Activated effector memory CD4-positive, alpha-beta T cell treated with Interleukin-2 at 50 U/mL for 16 hours (primary cell): ENCODE measurements around the gene PALM2AKAP2.

Experiments used
- DNase-seq: peaks from one replicate; pipeline ENCODE4 v3.0.0-alpha.2; 2020

PALM2AKAP2 gene

DNA sequence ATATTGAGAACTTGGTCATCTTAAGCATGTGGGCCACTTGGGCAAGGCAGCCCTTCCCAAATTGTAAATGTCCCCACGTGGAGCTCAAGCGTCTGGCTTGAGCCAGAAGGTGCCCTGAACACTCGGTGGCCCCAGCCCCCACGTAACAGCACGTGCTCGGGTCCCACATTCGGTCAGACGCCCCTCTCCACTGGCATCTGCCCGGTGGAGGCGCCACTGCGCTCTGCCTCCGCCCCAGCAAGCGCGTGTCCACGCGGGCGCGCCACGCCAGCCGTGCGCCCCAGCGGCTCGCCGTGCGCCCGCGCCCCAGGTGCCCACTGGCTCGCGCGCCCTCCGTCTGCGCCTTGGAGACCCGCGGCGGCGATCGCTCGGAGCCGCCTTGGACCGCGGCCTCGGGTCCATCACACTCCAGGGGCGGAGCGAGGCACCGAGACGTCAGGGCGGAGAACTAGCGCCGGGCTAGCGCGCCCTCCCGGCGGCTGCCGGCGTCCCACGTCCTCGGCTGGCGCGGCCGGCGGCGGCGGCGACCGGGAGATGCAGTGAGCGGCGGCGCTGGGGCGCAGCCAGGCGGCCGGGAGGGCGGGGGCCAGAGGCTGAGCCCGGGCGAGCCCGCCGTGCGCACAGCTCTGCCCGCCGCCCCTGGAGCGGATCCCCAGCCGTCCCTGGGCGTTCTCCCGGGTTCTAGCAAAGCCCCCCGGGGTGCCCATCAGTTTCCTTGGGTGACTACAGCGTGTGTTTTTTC is at the start of gene PALM2AKAP2:
Gene PALM2AKAP2 (plus strand): TSS at position 488 of the 742 bp plus-strand sequence. CDS start 291 bp downstream, outside the sequence.
- DNase-seq: no peak

DNA sequence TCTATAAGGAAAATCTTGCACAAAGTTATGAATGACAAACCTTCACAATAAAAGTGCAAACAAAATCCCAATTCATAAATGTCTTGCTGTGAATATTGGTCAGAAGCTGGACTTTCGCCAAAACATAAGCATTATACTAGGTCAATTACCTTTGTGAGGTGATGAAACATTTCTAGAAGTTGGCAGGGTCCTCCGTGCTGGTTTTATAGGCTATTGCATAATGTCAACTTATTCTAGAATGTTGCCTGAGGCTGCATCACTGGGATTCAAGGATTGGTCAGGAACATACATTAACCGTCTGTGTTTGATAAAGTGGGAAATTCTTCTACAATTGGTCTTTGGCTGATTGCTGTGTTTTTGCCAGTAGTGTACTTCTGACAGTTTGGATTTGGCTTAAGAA is 49.8 kb upstream of the PALM2AKAP2 start:
- DNase-seq: no peak

DNA sequence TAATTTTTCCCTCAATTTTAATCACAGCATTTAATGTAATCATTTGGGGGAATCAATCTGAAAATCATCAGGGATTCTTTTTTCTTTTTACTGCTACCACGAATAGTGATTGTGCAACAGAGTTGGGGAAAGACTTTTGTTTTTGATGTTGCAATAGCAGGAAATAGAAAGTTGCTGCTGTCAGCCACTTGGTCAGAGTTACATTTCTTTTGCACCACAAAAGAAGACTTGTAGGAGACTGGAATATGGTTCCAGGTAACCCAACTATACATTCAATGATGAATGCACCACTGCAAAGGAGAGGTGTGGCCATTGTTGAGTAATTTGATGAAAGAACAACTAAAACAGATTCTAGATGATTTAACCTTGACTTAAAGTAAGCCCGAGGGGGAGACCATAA is 46.3 kb upstream of the PALM2AKAP2 start:
- no peak for DNase-seq

DNA sequence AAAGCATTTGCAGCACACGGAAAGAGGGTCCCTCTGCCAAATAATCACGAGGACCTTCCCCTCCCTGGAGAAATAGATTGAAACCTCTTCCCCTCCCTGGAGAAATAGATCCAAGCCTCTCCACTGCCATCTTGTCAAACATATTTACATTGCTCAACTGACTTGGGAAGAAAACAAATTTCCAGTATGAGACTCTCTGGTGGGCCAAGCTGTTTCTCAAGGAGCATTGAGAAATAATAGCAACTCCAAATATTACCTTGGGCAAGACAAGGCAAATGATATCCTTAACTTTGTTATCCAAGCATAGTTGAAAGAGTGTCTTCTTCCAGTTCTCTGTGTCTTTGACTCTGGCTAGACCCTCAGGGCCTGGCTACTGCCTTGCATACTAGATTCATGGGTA is 45.2 kb upstream of the PALM2AKAP2 start:
- DNase-seq: no peak

DNA sequence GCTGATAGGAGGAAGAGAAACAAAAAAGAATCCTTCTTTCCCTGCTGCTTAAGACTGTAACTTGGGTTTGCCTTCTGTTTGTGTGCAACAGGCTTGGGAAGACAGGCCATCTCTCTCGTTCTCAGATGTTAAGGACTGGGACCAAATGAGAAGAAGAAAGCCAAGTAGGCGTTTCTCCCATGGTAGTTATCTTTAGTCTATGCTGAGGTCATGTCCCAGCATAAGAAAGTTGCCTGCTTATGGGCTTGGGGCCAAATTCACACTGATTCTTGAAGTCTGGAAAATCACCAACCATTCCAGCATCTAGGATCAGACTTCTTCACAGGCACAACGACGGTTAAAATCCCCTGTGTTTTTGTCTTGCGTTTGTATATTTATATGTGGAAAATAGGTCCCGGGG is 44.2 kb upstream of the PALM2AKAP2 start:
- no peak for DNase-seq

DNA sequence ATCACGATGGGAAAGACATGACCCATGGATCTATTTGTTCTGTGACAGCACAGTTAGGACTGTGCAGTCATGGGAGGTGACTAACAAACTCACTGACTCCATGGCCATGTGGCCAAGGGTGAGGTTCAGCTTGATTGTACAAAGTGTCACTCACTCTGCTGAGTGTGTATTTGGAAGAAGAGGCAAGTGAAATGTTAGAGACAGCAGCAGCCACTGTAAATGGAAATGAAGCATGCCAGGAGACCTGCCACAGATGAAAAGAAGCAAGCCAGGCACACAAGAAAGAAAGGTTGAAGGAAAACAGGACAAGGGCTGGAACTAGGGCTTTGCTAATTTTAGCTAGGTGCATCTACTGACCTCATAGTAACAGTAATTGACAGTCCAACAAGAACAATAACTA is 42.7 kb upstream of the PALM2AKAP2 start:
- DNase-seq: no peak

DNA sequence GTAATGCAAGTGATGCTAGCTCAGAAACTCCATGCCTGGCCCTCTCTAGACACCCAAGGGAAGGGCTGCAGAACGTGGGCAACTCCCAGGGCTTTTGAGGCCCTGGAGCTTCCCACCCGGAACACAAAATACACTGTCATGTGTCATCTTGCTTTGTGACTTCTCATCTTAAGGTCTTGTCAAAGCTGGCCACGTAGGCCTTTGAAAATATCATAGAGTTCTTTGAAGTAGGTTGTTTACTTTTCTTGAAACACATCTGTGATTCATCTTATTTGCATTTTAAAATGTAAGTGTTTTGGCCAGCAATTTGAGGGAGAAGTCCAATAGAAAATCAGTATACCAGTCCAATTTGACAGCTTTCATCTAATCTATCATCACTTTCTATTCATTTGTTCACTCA is 40.2 kb upstream of the PALM2AKAP2 start:
- no peak for DNase-seq

DNA sequence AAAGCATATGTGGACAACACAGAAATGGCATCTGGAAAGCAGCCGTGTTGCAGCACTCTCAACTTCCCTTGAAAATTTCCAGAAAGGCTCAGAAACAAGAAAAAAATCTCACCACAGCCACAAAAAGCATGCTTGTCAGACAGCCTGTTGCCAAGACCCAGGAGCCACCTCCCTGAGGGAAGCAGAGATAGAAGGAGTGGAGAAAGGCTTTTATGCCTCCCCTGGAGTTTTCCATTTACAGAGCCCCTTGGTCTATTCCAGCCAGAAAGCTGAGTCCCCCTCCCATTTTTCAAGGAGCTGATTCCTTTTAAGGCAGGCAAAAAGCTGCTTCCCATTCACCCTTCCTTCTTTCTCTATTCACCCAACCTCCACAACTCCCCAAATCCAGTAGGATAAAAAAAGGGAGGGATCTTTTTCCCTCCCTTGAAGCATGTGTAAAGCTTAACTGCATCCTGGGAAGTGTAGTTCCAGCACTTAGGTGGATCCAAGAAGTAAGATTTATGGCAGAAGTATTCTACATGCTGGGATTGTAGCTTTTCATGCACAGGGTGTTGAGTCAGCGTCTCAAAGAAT is 37.1 kb upstream of the PALM2AKAP2 start:
- DNase-seq: no peak

DNA sequence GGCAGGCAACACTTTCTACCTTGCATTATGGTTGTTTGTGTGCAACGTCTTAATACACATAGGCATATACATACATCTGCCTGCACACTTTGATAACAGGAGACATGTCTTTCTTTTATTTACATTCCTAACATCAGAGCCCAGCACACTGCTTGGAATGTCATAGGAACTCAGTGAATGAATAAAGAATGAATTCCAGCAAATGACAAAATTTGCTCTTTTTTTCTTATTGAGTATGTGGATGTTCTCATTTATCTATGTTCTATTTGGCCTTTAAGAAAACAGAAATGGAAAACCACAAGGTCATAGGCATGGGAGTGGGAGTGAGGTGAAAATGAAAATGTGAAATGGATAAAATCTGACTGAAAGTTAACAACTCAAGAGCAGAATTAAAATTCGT is 36.3 kb upstream of the PALM2AKAP2 start:
- no peak for DNase-seq

DNA sequence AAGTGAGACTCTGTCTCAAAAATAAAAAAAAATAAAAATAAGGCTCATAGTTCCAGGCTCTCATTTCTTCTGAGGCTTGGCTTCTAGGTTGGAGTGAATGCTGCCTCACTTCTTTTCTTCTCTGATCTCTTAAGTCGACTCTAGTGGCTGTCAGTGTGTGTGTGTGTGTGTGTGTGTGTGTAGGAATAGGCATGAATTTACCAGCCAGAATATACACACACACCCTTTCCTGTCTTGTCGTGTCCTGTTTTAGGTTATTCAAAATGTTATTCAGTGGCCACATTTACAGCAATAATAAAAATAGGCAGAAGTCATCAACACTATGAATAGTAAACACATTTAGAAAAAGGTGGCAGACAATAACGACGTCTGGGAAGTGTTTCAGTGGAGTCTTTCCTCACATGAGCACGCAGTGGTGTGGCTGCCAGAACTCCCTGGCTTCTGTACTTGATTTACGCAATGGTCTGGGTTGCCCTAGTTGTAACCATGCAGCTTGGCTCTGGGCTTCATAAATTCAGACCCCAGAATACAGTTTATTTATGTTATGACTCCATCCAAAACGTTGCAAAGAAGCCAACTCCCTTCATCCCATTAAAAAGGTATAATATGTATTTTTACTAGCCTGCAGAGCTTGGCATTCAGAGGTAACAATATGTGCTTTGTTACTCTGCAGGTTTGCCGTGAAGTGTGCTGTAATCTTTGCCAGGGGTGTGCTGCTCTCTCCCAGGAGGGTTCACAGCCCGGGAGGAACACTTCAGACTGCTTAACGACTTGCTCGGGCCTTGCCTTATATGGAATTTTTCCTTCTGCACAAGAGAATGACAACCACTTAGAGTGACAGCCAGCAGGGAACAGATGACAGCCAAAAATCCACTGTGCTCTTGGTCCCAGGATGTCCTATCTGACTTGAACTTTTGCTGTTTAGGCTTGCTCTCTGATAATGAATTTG is 34.4 kb upstream of the PALM2AKAP2 start:
- DNase-seq: no peak

DNA sequence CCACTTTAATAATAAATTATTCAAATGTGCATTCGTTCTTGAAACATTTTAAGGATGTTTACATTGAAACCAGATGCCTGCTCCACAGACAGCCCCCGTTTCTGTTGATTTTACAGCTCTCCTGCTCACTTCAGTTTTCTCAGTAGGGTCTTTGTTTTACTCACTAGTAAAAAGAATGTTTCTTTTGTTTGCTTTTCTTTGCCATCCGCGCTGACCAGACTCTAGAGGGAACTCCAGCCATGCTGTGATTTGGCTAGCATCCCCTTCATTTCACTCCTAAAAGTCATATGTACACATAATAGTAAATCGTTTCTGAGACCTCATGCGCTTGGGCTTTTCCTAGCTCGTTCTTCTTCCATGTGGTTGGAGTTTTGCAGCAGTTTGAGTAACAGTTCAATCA is 28.7 kb upstream of the PALM2AKAP2 start:
- no peak for DNase-seq

DNA sequence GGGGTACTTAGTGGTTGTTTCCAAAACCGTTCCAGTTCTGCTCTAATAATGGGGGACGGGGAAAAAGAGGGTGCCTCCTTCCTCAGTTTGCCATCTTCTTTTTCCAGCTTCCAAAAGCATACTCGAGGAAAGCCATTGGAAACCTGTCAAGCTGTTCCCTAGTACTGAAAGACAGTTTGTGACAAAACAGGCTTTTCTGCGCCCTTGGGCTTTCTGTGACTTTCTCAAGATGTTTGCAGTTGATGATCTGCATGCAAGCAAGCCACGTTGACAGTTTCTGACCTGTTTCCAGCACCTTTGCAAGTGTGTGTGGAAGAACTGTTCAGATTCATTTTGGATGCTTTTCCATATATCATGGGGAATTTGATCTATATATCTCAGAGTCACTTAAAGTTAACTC is 26.7 kb upstream of the PALM2AKAP2 start:
- no peak for DNase-seq

DNA sequence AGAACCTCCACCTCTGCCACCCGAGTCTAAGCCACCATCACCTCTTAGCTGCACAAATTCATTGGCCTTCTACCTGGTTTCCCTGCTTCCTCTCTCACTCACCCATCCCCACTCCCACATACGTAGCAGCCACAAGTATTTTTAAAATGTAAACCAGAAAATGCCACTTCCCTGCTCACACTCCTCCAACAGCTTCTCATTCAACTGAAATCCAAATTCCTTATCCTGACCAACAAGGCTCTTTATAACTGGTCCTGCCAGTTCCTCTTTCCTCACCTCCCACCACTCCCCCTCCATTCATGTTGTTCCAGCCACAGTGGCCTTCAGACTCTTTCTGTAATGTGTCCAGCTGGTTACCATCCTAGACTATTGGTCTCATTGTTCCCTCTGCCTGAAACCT is 25.0 kb upstream of the PALM2AKAP2 start:
- no peak for DNase-seq

DNA sequence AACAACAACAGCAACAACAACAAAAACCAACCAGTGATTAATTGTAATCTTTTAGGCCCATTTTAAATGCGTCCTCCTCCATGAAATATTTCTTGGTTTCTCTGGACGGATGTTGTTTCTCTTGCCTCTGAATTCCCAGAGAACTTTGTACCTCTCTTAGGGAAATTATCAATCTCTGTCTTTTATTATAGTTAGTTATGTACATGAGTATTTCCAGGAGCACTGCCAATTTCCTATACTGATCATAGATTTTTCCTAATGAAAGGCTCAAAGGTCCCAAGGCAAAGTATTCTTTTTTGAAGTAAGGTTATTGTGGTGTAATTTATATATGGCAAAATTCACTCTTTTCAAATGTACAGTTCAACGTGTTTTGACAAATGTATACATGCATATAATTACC is 20.4 kb upstream of the PALM2AKAP2 start:
- no peak for DNase-seq

DNA sequence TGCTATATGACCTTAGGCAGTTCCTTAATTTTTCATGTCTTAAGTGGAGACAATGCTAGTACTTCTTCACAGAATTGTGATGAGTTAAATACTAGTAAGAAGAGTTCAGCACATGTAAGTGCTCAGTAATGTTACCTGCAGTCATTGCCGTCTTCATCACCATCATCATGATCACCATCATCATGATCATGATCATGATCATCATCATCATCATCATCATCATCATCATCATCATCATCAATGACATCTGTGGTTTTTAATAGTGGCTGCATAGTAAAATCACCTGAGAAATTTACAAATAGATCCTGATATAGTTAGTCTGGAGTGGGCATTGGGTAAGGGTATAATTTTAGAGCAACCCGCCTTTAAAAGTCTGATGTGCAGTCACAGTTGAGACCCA is 14.7 kb upstream of the PALM2AKAP2 start:
- no peak for DNase-seq

DNA sequence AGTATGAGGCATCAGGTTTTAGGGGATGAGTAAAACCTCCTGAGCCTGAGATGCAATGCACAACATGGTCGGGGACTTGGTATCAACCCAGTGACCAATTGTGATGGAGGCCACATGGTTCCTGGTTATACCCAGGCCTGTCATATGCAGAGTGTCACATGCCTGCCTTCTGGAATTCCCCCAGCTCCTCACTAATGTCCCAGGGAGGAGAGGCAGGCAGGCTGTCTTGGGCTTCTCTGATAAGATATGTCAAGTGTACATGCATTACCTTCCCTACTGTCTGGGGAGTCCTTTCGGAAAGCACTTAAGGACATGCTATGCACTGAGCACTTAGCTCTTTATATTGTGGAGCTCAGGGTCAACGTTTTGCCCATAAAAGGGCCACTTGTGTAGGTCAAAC is 14.2 kb upstream of the PALM2AKAP2 start:
- no peak for DNase-seq

DNA sequence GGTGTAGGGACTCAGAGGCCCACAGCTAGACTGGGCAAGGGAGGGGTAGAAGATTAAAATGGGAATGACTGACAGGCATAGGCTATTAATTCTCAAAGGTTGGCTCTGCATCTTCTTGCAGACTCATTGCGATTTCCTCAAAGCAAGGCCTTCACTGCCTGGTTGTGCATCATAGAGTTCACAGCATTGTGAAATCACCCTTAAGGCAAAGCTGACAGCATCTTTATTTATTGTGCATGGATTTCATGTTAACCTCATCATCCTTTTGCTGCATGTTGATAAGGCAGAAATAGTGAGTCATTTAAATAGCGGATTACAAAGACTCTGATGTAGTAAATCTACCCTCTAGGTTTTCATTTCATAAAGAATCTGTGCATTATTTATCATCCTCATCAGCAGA is 13.6 kb upstream of the PALM2AKAP2 start:
- DNase-seq: no peak

DNA sequence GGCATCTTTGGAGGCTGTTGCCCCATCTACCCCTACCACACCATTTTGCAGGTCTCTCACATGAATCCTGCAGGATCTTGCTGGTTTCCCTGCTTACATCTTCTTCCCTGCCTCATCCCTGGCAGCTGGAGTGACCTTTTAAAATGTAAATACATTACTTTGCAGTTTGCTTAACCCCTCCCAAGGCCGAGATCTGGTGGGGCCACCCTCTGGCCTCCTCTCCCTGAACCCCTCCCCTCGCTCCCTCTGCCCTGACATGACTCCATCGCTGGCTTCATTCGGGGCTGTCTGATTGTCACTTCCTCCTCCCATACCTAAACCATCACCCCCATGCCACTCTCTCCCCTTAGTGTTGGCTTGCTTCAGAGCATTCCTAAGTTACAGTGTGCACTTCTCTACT is 12.6 kb upstream of the PALM2AKAP2 start:
- DNase-seq: no peak

DNA sequence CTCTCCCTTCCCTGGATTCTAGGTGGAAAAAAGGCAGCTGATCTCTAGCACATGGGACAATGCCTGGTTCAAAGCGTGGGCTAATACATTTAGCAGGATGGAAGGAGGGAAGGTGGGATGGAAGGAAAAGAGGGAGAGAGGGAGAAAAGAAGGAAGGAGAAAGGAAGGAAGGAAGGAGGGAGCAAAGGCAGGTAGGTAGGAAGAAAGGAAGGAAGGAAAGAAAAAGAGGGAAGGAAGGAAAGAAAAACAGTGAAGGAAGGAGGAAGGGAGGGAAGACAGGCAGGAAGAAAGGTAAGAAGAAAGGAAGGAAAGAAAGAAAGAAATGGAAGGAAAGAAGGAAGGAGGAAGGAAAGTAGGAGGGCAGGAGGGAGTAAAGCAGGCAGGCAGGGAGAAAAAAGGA is 12.2 kb upstream of the PALM2AKAP2 start:
- DNase-seq: no peak

DNA sequence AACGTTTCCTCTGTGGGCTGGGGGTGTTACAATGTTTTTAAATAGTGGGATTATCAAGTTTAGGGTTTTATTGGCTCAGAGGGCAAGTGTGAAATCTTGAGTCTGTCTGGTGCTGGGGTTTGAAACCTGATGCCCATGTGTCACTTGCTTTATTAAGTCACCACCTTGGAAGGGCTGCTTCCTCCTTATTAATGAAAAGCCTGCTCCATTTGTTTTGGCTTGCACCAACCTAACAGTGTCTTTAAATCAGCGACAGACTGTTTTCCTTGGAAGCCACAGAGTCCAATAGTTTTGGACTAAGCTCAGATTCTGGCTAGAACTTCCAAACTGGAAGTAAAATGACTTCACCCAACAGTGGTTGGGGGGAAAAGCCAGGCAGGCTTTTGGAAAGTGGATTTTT is 10.7 kb upstream of the PALM2AKAP2 start:
- no peak for DNase-seq

DNA sequence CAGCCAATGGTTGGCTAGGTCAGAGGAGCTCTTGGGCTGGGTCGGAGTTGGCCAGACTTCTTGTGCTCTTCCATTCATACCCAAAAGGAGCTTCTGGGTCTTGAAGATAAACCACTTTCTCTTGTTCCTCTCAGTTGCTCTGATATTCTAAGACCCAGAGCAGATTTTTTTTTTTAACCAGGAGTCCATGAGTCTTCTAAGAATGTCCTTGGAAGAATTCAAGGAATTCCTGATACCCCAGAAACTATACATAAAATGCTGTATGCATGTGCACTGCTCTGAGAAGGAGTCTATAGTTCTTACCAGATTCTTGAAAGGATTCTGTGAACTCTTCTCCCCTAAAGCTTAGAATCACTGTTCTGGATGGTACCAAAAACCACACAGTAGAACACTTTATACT is 9.9 kb upstream of the PALM2AKAP2 start:
- DNase-seq: no peak

DNA sequence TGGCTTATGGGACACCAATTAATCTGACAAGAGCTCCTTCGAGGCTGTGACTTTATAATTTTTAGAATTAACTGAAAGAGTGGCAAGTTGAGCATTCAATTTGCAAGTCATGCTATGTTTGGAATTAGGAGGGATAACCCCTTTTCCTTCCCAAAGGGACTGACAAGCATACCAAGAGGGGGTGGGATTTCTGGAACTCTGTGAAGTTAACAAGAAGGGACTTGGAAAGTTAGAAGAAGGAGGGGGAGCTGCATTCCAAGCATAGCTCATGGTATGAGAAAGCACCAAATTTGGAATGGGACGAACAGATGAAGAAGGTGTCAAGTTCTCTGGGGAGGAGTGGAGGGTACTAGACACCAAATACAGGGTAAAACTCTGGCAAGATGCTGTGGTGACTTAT is 8.9 kb upstream of the PALM2AKAP2 start:
- no peak for DNase-seq

DNA sequence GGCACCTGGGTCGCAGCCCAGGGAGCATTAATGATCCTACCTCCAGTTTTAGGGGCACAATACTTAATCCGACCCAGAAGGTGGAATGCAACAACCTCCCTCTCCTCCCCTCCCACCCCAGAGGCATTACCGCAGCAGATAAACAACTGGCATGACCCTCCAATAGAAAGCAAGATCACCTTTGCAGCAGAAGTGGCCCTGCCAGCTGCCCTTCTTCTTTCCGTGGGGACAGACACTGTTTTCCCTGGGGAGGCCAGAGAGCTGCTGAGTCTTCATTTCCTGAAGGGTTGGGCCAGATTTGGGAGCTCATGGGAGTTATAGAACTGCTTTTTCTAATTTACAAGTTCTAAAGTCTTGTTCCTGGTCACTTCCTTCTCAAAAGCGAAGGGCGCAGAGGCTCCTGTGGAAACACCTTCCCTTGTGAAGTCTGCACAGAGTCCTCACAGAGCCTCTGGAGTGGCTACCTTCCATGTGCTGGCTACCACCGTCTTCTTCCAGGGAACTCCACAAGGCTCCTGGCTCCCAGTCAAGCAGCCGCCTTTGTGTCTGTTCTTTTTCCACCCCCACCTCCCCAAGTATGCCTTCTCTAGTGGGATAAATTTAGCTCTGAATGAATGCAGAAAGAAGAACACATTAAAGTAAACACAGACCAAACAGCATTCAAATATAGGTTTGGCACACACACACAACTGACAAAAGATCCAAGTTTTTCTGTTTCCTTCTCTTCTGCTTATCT is 8.0 kb upstream of the PALM2AKAP2 start:
- DNase-seq: no peak
